ENCODE measurements around the gene TRAIP. TPM values are rescaled to one million over a fixed set of nuclear protein-coding genes. Genes with fewer than 3 reads are reported as not detected.
A peak's percentile ranks its signal among the peaks of the same experiment; 100 is the strongest.

The TRAIP gene
- total RNA-seq, 1 donor from 2014 or later = 2.3 TPM

DNA sequence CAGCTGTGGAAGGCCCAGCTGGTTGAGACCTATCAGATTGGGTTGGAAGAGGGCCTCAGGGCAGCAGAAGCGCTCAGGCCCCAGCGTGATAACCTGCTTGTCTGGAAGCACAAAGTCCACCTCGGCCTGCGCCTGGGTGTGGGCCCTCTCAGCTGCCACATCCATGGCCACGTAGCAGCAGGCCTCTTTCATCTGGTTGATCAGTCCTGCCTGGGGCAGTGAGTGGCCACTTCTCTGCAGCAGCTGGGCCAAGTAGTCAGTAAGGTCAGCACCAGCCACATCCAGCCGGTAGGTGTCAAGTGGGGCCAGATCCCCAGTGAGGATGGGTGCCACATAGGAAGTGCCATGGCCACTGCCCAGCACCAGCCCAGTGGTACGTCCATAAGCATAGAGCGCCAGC is 17.3 kb upstream of the TRAIP start:
- H3K9me3 Mint-ChIP-seq (ENCODE audit: low read depth) = no peaks in the 10 kb centered on the region

DNA sequence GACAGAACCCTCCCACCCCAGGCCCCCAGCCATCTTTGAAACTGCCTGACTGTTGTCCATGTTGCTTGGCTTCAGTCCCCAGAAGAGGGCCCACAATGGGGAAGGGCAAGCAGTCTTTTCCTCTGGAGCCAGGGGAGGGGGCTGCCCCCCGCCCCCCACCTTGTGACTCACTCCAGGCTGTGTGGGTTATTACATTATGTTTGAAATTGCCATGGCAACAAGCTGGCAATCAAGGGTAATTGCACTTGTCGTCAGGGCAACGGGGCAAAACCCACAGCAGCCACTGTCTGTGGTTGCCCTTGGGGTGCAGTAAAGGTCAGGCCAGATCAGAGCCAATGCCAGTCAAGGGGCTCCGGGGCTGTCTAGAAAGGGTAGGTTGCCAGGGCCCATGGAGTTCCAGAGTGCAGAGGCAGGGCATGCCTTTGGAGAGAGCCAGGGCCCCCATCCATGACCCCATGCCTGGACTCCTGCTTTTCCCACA is 16.5 kb upstream of the TRAIP start:
- DNase-seq (ENCODE audit: low spot score) = no peak
- H3K27me3 Mint-ChIP-seq (ENCODE audit: low read depth) = peaks cover 12% of the 10 kb centered on the region
- no peak for TF ChIP-seq CTCF (IDR thresholded peaks at IDR 0.05)
- no peaks in the 10 kb centered on the region for H3K36me3 Mint-ChIP-seq (ENCODE audit: low read depth)
- H3K9me3 Mint-ChIP-seq (ENCODE audit: low read depth) = no peaks in the 10 kb centered on the region
- H3K4me3 Mint-ChIP-seq (ENCODE audit: unreplicated experiment) = no peak overlapping the region
- no peaks in the 10 kb centered on the region for H3K4me1 Mint-ChIP-seq (ENCODE audit: low read depth)
- no peak overlapping the region for H3K27ac Mint-ChIP-seq (ENCODE audit: unreplicated experiment)

More for the DNA sequence above, 17.3 kb upstream of the TRAIP start:
- no peak for TF ChIP-seq CTCF (IDR thresholded peaks at IDR 0.05)
- H3K4me3 Mint-ChIP-seq (ENCODE audit: unreplicated experiment) = no peak overlapping the region
- H3K27me3 Mint-ChIP-seq (ENCODE audit: low read depth) = peaks cover 8% of the 10 kb centered on the region
- DNase-seq (ENCODE audit: low spot score) = no peak
- no peaks in the 10 kb centered on the region for H3K36me3 Mint-ChIP-seq (ENCODE audit: low read depth)
- H3K4me1 Mint-ChIP-seq (ENCODE audit: low read depth) = no peaks in the 10 kb centered on the region
- H3K27ac Mint-ChIP-seq (ENCODE audit: unreplicated experiment) = no peak overlapping the region

GRCh38 chr3:49871531-49872153 is 15.3 kb upstream of the TRAIP start:
- Mint-ChIP-seq H3K9me3 (ENCODE audit: low read depth) (no peaks in the 10 kb centered on the region), H3K4me1 (ENCODE audit: low read depth) (no peaks in the 10 kb centered on the region), H3K27ac (ENCODE audit: unreplicated experiment) (no peak overlapping the region), H3K4me3 (ENCODE audit: unreplicated experiment) (no peak overlapping the region), H3K36me3 (ENCODE audit: low read depth) (no peaks in the 10 kb centered on the region), H3K27me3 (ENCODE audit: low read depth) (peaks cover 19% of the 10 kb centered on the region)
- TF ChIP-seq CTCF (IDR thresholded peaks at IDR 0.05) = no peak
- DNase-seq (ENCODE audit: low spot score) = no peak

DNA sequence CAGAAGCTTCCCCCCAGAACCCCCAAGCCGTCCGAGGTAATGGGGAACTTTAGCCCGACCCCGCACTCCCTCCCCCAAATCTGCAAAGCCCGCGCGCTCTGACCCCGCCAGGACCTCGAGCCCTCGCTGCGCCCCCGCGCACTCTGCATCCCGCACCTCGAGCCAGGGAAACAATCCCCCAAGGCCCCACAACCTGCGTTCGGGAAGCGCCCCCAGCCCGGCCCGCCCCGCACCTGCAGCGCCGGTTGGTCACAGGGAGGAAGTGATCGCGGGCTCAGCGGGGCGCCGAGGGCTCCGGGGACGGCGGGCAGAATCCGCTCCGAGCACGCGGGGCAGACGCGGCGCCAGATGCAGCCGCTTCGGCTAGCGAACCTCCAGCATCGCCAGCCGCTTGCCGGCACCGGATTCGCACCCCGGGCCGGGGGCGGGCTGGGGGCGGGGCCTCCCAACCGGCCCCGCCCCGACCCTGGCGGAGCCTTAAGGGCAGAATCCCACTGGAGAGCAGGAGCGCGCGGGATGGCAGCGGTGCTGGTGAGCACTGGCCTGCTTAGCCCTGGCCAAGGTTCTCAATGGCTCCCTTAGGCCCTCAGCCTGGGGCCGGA is 13.3 kb upstream of the TRAIP start, which contains the start of gene CAMKV:
TSS of gene CAMKV (minus strand) at position 382 of the 602 bp plus-strand sequence. CDS start 7,518 bp downstream, outside the sequence.
- Mint-ChIP-seq H3K9me3 (ENCODE audit: low read depth) (no peaks in the 10 kb centered on the region), H3K27me3 (ENCODE audit: low read depth) (peaks cover 26% of the 10 kb centered on the region), H3K4me3 (ENCODE audit: unreplicated experiment) (peak within 1 kb of the TSS; percentile 42), H3K36me3 (ENCODE audit: low read depth) (no peaks in the 10 kb centered on the region), H3K27ac (ENCODE audit: unreplicated experiment) (no peak within 1 kb of the TSS), H3K4me1 (ENCODE audit: low read depth) (no peaks in the 10 kb centered on the region)
- no peak for TF ChIP-seq CTCF (IDR thresholded peaks at IDR 0.05)
- no peak for DNase-seq (ENCODE audit: low spot score)

- H3K9me3 Mint-ChIP-seq (ENCODE audit: low read depth) = no peaks in the 10 kb centered on the region
- no peaks in the 10 kb centered on the region for H3K36me3 Mint-ChIP-seq (ENCODE audit: low read depth)
- H3K27ac Mint-ChIP-seq (ENCODE audit: unreplicated experiment) = no peak overlapping the region
- H3K27me3 Mint-ChIP-seq (ENCODE audit: low read depth) = peaks cover 29% of the 10 kb centered on the region
- TF ChIP-seq CTCF (IDR thresholded peaks at IDR 0.05) = no peak
- H3K4me3 Mint-ChIP-seq (ENCODE audit: unreplicated experiment) = peak overlapping the region; percentile 42
- DNase-seq (ENCODE audit: low spot score) = no peak
- no peaks in the 10 kb centered on the region for H3K4me1 Mint-ChIP-seq (ENCODE audit: low read depth)
Measured at GRCh38 chr3:49868862-49869466, 12.6 kb upstream of the TRAIP start.

All from chondrocyte (in vitro differentiated cells).